Neural cell (in vitro differentiated cells): ENCODE results near the gene IL31RA. TPM values are rescaled to one million over a fixed set of nuclear protein-coding genes. Genes with fewer than 3 reads are reported as not detected.

Experiments used
- H2AFZ ChIP-seq: fragments of 200-600, 300-800 bp; sonication (generic), shearing (Covaris generic); 2 replicates; pipeline ENCODE4 v1.6.0; 2014; ENCODE audit warnings: low read depth, mild to moderate bottlenecking, antibody characterized with exemption, low read length, moderate library complexity
- H3F3A ChIP-seq: fragments of 200-600 bp; shearing (Covaris generic); 2 replicates; pipeline ENCODE4 v1.6.1; 2016; ENCODE audit warnings: mild to moderate bottlenecking, moderate library complexity, mixed read lengths, antibody characterized with exemption, low read length; ENCODE audit not compliant: insufficient read depth, poor library complexity, severe bottlenecking
- H3K27ac ChIP-seq: fragments of 200-600, 300-800 bp; sonication (generic), shearing (Covaris generic); 2 replicates; pipeline ENCODE4 v1.5.1; 2014; ENCODE audit warnings: mild to moderate bottlenecking, low read length, moderate library complexity
- H3K27me3 ChIP-seq: fragments of 300-800, 200-600 bp; sonication (generic), shearing (Covaris generic); 2 replicates; pipeline ENCODE4 v1.6.0; 2014; ENCODE audit warnings: mild to moderate bottlenecking, low read depth, low read length, moderate library complexity; ENCODE audit not compliant: insufficient read depth
- H3K36me3 ChIP-seq: fragments of 300-800, 200-600 bp; sonication (generic), shearing (Covaris generic); 2 replicates; pipeline ENCODE4 v1.5.1; 2014; ENCODE audit warnings: mild to moderate bottlenecking, antibody characterized with exemption, low read length, moderate library complexity; ENCODE audit not compliant: insufficient read depth
- H3K4me2 ChIP-seq: fragments of 300-800, 200-600 bp; sonication (generic), shearing (Covaris generic); 2 replicates; pipeline ENCODE4 v1.6.0; 2014; ENCODE audit warnings: mild to moderate bottlenecking, low read length
- H3K4me3 ChIP-seq: fragments of 300-800, 200-600 bp; sonication (generic), shearing (Covaris generic); 2 replicates; pipeline ENCODE4 v1.5.1; 2014; ENCODE audit warnings: mild to moderate bottlenecking, low read length, moderate library complexity
- H3K79me2 ChIP-seq: fragments of 200-600 bp; shearing (Covaris generic); replicated peaks from 2 replicates; pipeline ENCODE4 v1.6.0; 2014; ENCODE audit warnings: mild to moderate bottlenecking, low read length, moderate library complexity; ENCODE audit not compliant: insufficient read depth
- H3K9ac ChIP-seq: fragments of 300-800, 200-600 bp; sonication (generic), shearing (Covaris generic); 2 replicates; pipeline ENCODE4 v1.6.1; 2016; ENCODE audit warnings: mild to moderate bottlenecking, low read length, mixed read lengths
- H3K9me2 ChIP-seq: fragments of 200-600 bp; shearing (Covaris generic); 2 replicates; pipeline ENCODE4 v1.6.1; 2016; ENCODE audit warnings: mild to moderate bottlenecking, low read length, mixed read lengths; ENCODE audit not compliant: insufficient read depth
- H3K9me3 ChIP-seq: fragments of 200-600, 300-800 bp; sonication (generic), shearing (Covaris generic); 2 replicates; pipeline ENCODE4 v1.6.1; 2016; ENCODE audit warnings: mild to moderate bottlenecking, mixed run types, low read length, moderate library complexity, mixed read lengths
- H4K20me1 ChIP-seq: fragments of 200-600 bp; shearing (Covaris generic); 2 replicates; pipeline ENCODE4 v1.6.1; 2016; ENCODE audit warnings: mild to moderate bottlenecking, mixed run types; ENCODE audit not compliant: insufficient read depth
- EP300 ChIP-seq: fragments of 450-650 bp; conservative IDR thresholded peaks from 2 replicates; pipeline ENCODE4 v1.6.1; 2014; ENCODE audit warnings: antibody characterized with exemption, mild to moderate bottlenecking, moderate library complexity; ENCODE audit not compliant: poor library complexity, severe bottlenecking
- EZH2 ChIP-seq: fragments of 200-600, 300-800 bp; shearing (Covaris generic), sonication (generic); IDR thresholded peaks from 2 replicates; pipeline ENCODE4 v1.6.1; 2014; ENCODE audit warnings: antibody characterized with exemption, low read length, borderline replicate concordance, mild to moderate bottlenecking; ENCODE audit not compliant: insufficient read depth, poor library complexity, severe bottlenecking
- MXI1 ChIP-seq: fragments of 450-650 bp; conservative IDR thresholded peaks from 2 replicates; pipeline ENCODE4 v1.6.1; 2014; ENCODE audit warnings: antibody characterized with exemption, mild to moderate bottlenecking; ENCODE audit not compliant: poor library complexity, severe bottlenecking
- POLR2AphosphoS5 ChIP-seq: IDR thresholded peaks from 2 replicates; pipeline ENCODE4 v1.6.1; 2012
- RAD21 ChIP-seq: fragments of 450-650 bp; conservative IDR thresholded peaks from 2 replicates; pipeline ENCODE4 v1.6.1; 2014; ENCODE audit warnings: antibody characterized with exemption, mild to moderate bottlenecking, moderate library complexity
- REST ChIP-seq: IDR thresholded peaks from 2 replicates; pipeline ENCODE4 v1.6.1; 2012; ENCODE audit warnings: borderline replicate concordance
- SMC3 ChIP-seq: fragments of 450-650 bp; conservative IDR thresholded peaks from 2 replicates; pipeline ENCODE4 v1.6.1; 2014; ENCODE audit warnings: antibody characterized with exemption, mild to moderate bottlenecking, moderate library complexity; ENCODE audit not compliant: poor library complexity
- TAF1 ChIP-seq: IDR thresholded peaks from 2 replicates; pipeline ENCODE4 v1.6.1; 2012; ENCODE audit warnings: low read depth
- polyA plus RNA-seq: library from polyadenylated mRNA; depleted of rRNA; stranded (reverse); fragments of >200 nt; gene quantifications from 2 replicates; pipeline ENCODE4 v1.2.3, GENCODE V29; 2014
- TF ChIP-seq, protein P1 (sequence below): fragments of 450-650 bp; IDR thresholded peaks from 2 replicates; pipeline ENCODE4 v1.5.1; 2014; ENCODE audit warnings: antibody characterized with exemption, mild to moderate bottlenecking, moderate library complexity; ENCODE audit not compliant: poor library complexity, severe bottlenecking

IL31RA gene
- polyA plus RNA-seq, 1 donor from 2014 or later, result not detected

GRCh38 chr5:55895346-55895745, 44.2 kb downstream of the IL31RA start:
- no peaks in the 10 kb centered on the region for H4K20me1 ChIP-seq
- no peak overlapping the region for H3K4me3 ChIP-seq
- no peak overlapping the region for H3K27ac ChIP-seq
- H3K4me2 ChIP-seq, result no peak overlapping the region
- H2AFZ ChIP-seq, result no peak overlapping the region
- H3K9me3 ChIP-seq, result no peaks in the 10 kb centered on the region
- H3K9ac ChIP-seq, result no peak overlapping the region
- no peaks in the 10 kb centered on the region for H3K79me2 ChIP-seq
- H3F3A ChIP-seq, result no peaks in the 10 kb centered on the region
- no peaks in the 10 kb centered on the region for H3K27me3 ChIP-seq
- TF ChIP-seq SMC3, result no peak
- TF ChIP-seq EZH2, result no peak
- no peak for TF ChIP-seq TAF1
- no peak for TF ChIP-seq MXI1
- TF ChIP-seq, protein P1, sequence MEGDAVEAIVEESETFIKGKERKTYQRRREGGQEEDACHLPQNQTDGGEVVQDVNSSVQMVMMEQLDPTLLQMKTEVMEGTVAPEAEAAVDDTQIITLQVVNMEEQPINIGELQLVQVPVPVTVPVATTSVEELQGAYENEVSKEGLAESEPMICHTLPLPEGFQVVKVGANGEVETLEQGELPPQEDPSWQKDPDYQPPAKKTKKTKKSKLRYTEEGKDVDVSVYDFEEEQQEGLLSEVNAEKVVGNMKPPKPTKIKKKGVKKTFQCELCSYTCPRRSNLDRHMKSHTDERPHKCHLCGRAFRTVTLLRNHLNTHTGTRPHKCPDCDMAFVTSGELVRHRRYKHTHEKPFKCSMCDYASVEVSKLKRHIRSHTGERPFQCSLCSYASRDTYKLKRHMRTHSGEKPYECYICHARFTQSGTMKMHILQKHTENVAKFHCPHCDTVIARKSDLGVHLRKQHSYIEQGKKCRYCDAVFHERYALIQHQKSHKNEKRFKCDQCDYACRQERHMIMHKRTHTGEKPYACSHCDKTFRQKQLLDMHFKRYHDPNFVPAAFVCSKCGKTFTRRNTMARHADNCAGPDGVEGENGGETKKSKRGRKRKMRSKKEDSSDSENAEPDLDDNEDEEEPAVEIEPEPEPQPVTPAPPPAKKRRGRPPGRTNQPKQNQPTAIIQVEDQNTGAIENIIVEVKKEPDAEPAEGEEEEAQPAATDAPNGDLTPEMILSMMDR, result no peak
- no peak for TF ChIP-seq POLR2AphosphoS5
- TF ChIP-seq REST, result no peak
- TF ChIP-seq RAD21, result no peak
- no peak for TF ChIP-seq EP300
- H3K36me3 ChIP-seq, result no peaks in the 10 kb centered on the region
- H3K9me2 ChIP-seq, result no peaks in the 10 kb centered on the region

GRCh38 chr5:55896238-55896637, 45.1 kb downstream of the IL31RA start:
- Histone ChIP-seq H3K9me2 (no peaks in the 10 kb centered on the region), H4K20me1 (no peaks in the 10 kb centered on the region), H3K4me3 (no peak overlapping the region), H3K27me3 (no peaks in the 10 kb centered on the region), H3K27ac (no peak overlapping the region), H3K9me3 (no peaks in the 10 kb centered on the region), H2AFZ (no peak overlapping the region), H3K9ac (no peak overlapping the region), H3K79me2 (no peaks in the 10 kb centered on the region), H3K36me3 (no peaks in the 10 kb centered on the region), H3K4me2 (no peak overlapping the region), H3F3A (no peaks in the 10 kb centered on the region)
- no peak for TF ChIP-seq TAF1
- TF ChIP-seq EP300, result no peak
- TF ChIP-seq POLR2AphosphoS5, result no peak
- no peak for TF ChIP-seq MXI1
- TF ChIP-seq SMC3, result no peak
- TF ChIP-seq, protein P1, result no peak
- no peak for TF ChIP-seq REST
- no peak for TF ChIP-seq RAD21
- no peak for TF ChIP-seq EZH2
